ENCODE measurements around the gene GOLIM4.
A peak's percentile ranks its signal among the peaks of the same experiment; 100 is the strongest.

- TF ChIP-seq, protein P1, sequence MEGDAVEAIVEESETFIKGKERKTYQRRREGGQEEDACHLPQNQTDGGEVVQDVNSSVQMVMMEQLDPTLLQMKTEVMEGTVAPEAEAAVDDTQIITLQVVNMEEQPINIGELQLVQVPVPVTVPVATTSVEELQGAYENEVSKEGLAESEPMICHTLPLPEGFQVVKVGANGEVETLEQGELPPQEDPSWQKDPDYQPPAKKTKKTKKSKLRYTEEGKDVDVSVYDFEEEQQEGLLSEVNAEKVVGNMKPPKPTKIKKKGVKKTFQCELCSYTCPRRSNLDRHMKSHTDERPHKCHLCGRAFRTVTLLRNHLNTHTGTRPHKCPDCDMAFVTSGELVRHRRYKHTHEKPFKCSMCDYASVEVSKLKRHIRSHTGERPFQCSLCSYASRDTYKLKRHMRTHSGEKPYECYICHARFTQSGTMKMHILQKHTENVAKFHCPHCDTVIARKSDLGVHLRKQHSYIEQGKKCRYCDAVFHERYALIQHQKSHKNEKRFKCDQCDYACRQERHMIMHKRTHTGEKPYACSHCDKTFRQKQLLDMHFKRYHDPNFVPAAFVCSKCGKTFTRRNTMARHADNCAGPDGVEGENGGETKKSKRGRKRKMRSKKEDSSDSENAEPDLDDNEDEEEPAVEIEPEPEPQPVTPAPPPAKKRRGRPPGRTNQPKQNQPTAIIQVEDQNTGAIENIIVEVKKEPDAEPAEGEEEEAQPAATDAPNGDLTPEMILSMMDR (IDR thresholded peaks at IDR 0.05), result peak in 1 of 2 donors; percentile 11
- TF ChIP-seq POLR2A (IDR thresholded peaks at IDR 0.05), result peak in 1 of 2 donors; percentile 27
- TF ChIP-seq EP300 (IDR thresholded peaks at IDR 0.05), result no peak
Measured at GRCh38 chr3:168095611-168096209, at the start of gene GOLIM4.
